ENCODE data around the gene SLC4A7.

GRCh38 chr3:27423463-27423862 is 60.7 kb downstream of the SLC4A7 start:
- no peak for TF ChIP-seq CTCF (IDR thresholded peaks at IDR 0.05 in 4 of 5, conservative IDR thresholded peaks at IDR 0.05 in 1 of 5)
- TF ChIP-seq POLR2A (IDR thresholded peaks at IDR 0.05) = no peak

Measured in gastrocnemius medialis (tissue), 4 donors.